H9 (cell line): ENCODE data around the gene SLC12A4. TPM values are rescaled to one million over a fixed set of nuclear protein-coding genes. Genes with fewer than 3 reads are reported as not detected.

ENCODE experiments used
- DNase-seq: peaks from one replicate; pipeline ENCODE4 v3.0.0-alpha.2; 2017
- H2AFZ ChIP-seq: one replicate; pipeline ENCODE4 v1.6.1; 2013; ENCODE audit warnings: mild to moderate bottlenecking, low read length, control low read depth, moderate library complexity
- H2AK5ac ChIP-seq: 2 replicates; pipeline ENCODE4 v1.6.1; 2013; ENCODE audit warnings: low read length, control low read depth, mixed read lengths; ENCODE audit not compliant: insufficient read length
- H2BK120ac ChIP-seq: one replicate; pipeline ENCODE4 v1.6.1; 2013; ENCODE audit warnings: low read depth, mild to moderate bottlenecking, low read length, control low read depth, inconsistent platforms; ENCODE audit not compliant: poor library complexity, severe bottlenecking
- H2BK12ac ChIP-seq: 2 replicates; pipeline ENCODE4 v1.6.1; 2013; ENCODE audit warnings: low read length, control low read depth, mixed read lengths, low read depth; ENCODE audit not compliant: insufficient read length
- H2BK15ac ChIP-seq: 2 replicates; pipeline ENCODE4 v1.6.1; 2013; ENCODE audit warnings: low read depth, low read length, control low read depth
- H2BK20ac ChIP-seq: one replicate; pipeline ENCODE4 v1.6.1; 2013; ENCODE audit warnings: low read depth, mild to moderate bottlenecking, low read length, control low read depth, inconsistent platforms; ENCODE audit not compliant: poor library complexity, severe bottlenecking
- H2BK5ac ChIP-seq: 2 replicates; pipeline ENCODE4 v1.6.1; 2013; ENCODE audit warnings: low read length, control low read depth, mixed read lengths; ENCODE audit not compliant: insufficient read length
- H3K14ac ChIP-seq: 2 replicates; pipeline ENCODE4 v1.6.1; 2013; ENCODE audit warnings: low read length, control low read depth; ENCODE audit not compliant: insufficient read depth
- H3K18ac ChIP-seq: 2 replicates; pipeline ENCODE4 v1.6.1; 2013; ENCODE audit warnings: low read depth, mild to moderate bottlenecking, mixed read lengths, low read length, control low read depth; ENCODE audit not compliant: insufficient read length
- H3K23ac ChIP-seq: 2 replicates; pipeline ENCODE4 v1.6.1; 2013; ENCODE audit warnings: low read length, control low read depth, mixed read lengths, low read depth; ENCODE audit not compliant: insufficient read length
- H3K23me2 ChIP-seq: 2 replicates; pipeline ENCODE4 v1.6.1; 2013; ENCODE audit warnings: low read depth, mild to moderate bottlenecking, mixed read lengths, low read length, control low read depth; ENCODE audit not compliant: insufficient read length, poor library complexity, severe bottlenecking
- H3K27ac ChIP-seq: 2 replicates; pipeline ENCODE4 v1.5.1; 2013; ENCODE audit warnings: low read length, control low read depth, mixed read lengths, low read depth; ENCODE audit not compliant: insufficient read length
- H3K27me3 ChIP-seq: 2 replicates; pipeline ENCODE4 v1.6.1; 2013; ENCODE audit warnings: low read length, control low read depth, inconsistent platforms; ENCODE audit not compliant: insufficient read depth
- H3K4ac ChIP-seq: 2 replicates; pipeline ENCODE4 v1.6.1; 2013; ENCODE audit warnings: low read depth, mild to moderate bottlenecking, control low read depth, inconsistent platforms, low read length, moderate library complexity
- H3K4me1 ChIP-seq: 2 replicates; pipeline ENCODE4 v1.6.1; 2013; ENCODE audit warnings: low read length, control low read depth, inconsistent platforms; ENCODE audit not compliant: insufficient read depth
- H3K4me2 ChIP-seq: 2 replicates; pipeline ENCODE4 v1.6.1; 2013; ENCODE audit warnings: low read length, control low read depth, mixed read lengths; ENCODE audit not compliant: insufficient read length, insufficient read depth
- H3K56ac ChIP-seq: 2 replicates; pipeline ENCODE4 v1.6.1; 2013; ENCODE audit warnings: low read depth, mild to moderate bottlenecking, mixed read lengths, low read length, control low read depth; ENCODE audit not compliant: insufficient read length
- H3K79me1 ChIP-seq: 2 replicates; pipeline ENCODE4 v1.6.1; 2013; ENCODE audit warnings: low read depth, mild to moderate bottlenecking, moderate library complexity, low read length, control low read depth, inconsistent platforms; ENCODE audit not compliant: insufficient read depth, poor library complexity, severe bottlenecking
- H3K79me2 ChIP-seq: 2 replicates; pipeline ENCODE4 v1.6.1; 2013; ENCODE audit warnings: low read length, control low read depth, inconsistent platforms; ENCODE audit not compliant: insufficient read depth
- H3K9ac ChIP-seq: 2 replicates; pipeline ENCODE4 v1.6.1; 2013; ENCODE audit warnings: low read length, control low read depth, mixed read lengths; ENCODE audit not compliant: insufficient read length; ENCODE audit errors: extremely low read depth
- H3K9me3 ChIP-seq: one replicate; pipeline ENCODE4 v1.6.1; 2013; ENCODE audit warnings: low read depth, low read length, inconsistent platforms; ENCODE audit not compliant: control insufficient read depth
- H3T11ph ChIP-seq: one replicate; pipeline ENCODE4 v1.6.1; 2013; ENCODE audit warnings: mild to moderate bottlenecking, low read length, control low read depth, inconsistent platforms
- H4K20me1 ChIP-seq: one replicate; pipeline ENCODE4 v1.6.1; 2013; ENCODE audit not compliant: control insufficient read depth, insufficient read length, insufficient read depth
- H4K5ac ChIP-seq: 2 replicates; pipeline ENCODE4 v1.6.1; 2013; ENCODE audit warnings: low read depth, mild to moderate bottlenecking, mixed read lengths, low read length, control low read depth; ENCODE audit not compliant: insufficient read length
- H4K8ac ChIP-seq: replicated peaks from 2 replicates; pipeline ENCODE4 v1.6.1; 2013; ENCODE audit warnings: low read length, control low read depth, mixed read lengths, low read depth; ENCODE audit not compliant: insufficient read length
- H4K91ac ChIP-seq: 2 replicates; pipeline ENCODE4 v1.6.1; 2013; ENCODE audit warnings: low read depth, mild to moderate bottlenecking, moderate library complexity, mixed read lengths, low read length, control low read depth; ENCODE audit not compliant: insufficient read length
- H3K27ac Mint-ChIP-seq, 3 experiments: 2 replicates in 2 of 3; 3 replicates in 1 of 3; pipeline ENCODE4 v1.8.0; 2020 to 2021; ENCODE audit warnings: mixed read lengths in 3 of 3, mild to moderate bottlenecking in 1 of 3, moderate library complexity in 1 of 3
- H3K27me3 Mint-ChIP-seq: 2 replicates; pipeline ENCODE4 v1.8.0; 2021; ENCODE audit warnings: low read depth, mild to moderate bottlenecking, moderate library complexity, mixed read lengths
- H3K36me3 Mint-ChIP-seq, 3 experiments: 2 replicates in 2 of 3; 3 replicates in 1 of 3; pipeline ENCODE4 v1.8.0; 2020 to 2021; ENCODE audit warnings: low read depth in 3 of 3, mixed read lengths in 3 of 3; ENCODE audit not compliant: insufficient read depth in 1 of 3
- H3K4me1 Mint-ChIP-seq, 2 experiments: 2 replicates each; pipeline ENCODE4 v1.8.0; 2020; ENCODE audit warnings: mixed read lengths in 2 of 2
- H3K4me3 Mint-ChIP-seq, 2 experiments: 2 replicates in 1 of 2; 3 replicates in 1 of 2; pipeline ENCODE4 v1.8.0; 2020 to 2021; ENCODE audit warnings: mild to moderate bottlenecking in 2 of 2, mixed read lengths in 2 of 2, moderate library complexity in 1 of 2
- H3K9me3 Mint-ChIP-seq, 2 experiments: 2 replicates in 1 of 2; 3 replicates in 1 of 2; pipeline ENCODE4 v1.8.0; 2020; ENCODE audit warnings: mild to moderate bottlenecking in 2 of 2, mixed read lengths in 2 of 2, moderate library complexity in 1 of 2
- CTCF ChIP-seq: fragments of 200-600 bp; sonication (generic); conservative IDR thresholded peaks from 3 replicates; pipeline ENCODE4 v1.8.0; 2021; ENCODE audit warnings: antibody characterized with exemption, mild to moderate bottlenecking
- WGBS: extraction: QIAGEN DNeasy Blood & Tissue Kit; methylation state at CpG from one replicate; pipeline ENCODE4 v1.1.7; 2013; ENCODE audit warnings: missing lambda C conversion rate, low lambda C conversion rate, mixed read lengths; ENCODE audit not compliant: insufficient read length; ENCODE audit errors: extremely low coverage; 5-methylcytosine and 5-hydroxymethylcytosine counted together
- total RNA-seq: library from RNA; stranded (reverse); gene quantifications from 2 replicates; pipeline ENCODE4 v1.2.1, GENCODE V29; 2021

The SLC12A4 gene
- total RNA-seq, 1 experiment from 2014 or later, result 46.7 TPM

- H3K79me2 ChIP-seq, result no peaks in the 10 kb centered on the region
- H4K91ac ChIP-seq, result no peak overlapping the region
- no peak overlapping the region for H3K9ac ChIP-seq
- no peaks in the 10 kb centered on the region for H4K20me1 ChIP-seq
- Mint-ChIP-seq H3K4me3 (no peak overlapping the region), H3K27me3 (peaks cover 10% of the 10 kb centered on the region), H3K27ac (peak overlapping the region in 1 of 3 experiments; percentile 52; a peak in 1 of 7 replicates), H3K36me3 (no peaks in the 10 kb centered on the region), H3K9me3 (no peaks in the 10 kb centered on the region), H3K4me1 (peaks cover 6 to 8% of the 10 kb centered on the region in 2 experiments)
- no CpG with 5 or more reads among the region's 49 CpGs for WGBS
- H3K23ac ChIP-seq, result no peak overlapping the region
- no peak overlapping the region for H3K18ac ChIP-seq
- H3K4ac ChIP-seq, result no peak overlapping the region
- H3K4me2 ChIP-seq, result no peak overlapping the region
- H2BK12ac ChIP-seq, result no peak overlapping the region
- DNase-seq, result no peak
- no peak overlapping the region for H3K56ac ChIP-seq
- no peaks in the 10 kb centered on the region for H3K23me2 ChIP-seq
- no peak overlapping the region for H3T11ph ChIP-seq
- H2BK15ac ChIP-seq, result no peak overlapping the region
- no peak overlapping the region for H2AK5ac ChIP-seq
- H3K27me3 ChIP-seq, result no peaks in the 10 kb centered on the region; the same call in 1 of the 2 replicates
- H3K27ac ChIP-seq, result no peak overlapping the region
- no peak overlapping the region for H2BK5ac ChIP-seq
- H2BK20ac ChIP-seq, result no peak overlapping the region
- no peak overlapping the region for H2AFZ ChIP-seq
- H4K5ac ChIP-seq, result no peak overlapping the region
- H2BK120ac ChIP-seq, result no peak overlapping the region
- H3K9me3 ChIP-seq, result no peaks in the 10 kb centered on the region
- H3K4me1 ChIP-seq, result peaks cover 2% of the 10 kb centered on the region; the same call in 1 of the 2 replicates
- no peak overlapping the region for H4K8ac ChIP-seq
- H3K14ac ChIP-seq, result no peak overlapping the region
- no peak for TF ChIP-seq CTCF
- no peaks in the 10 kb centered on the region for H3K79me1 ChIP-seq
These were observed 13.7 kb upstream of the SLC12A4 start for GRCh38 chr16:67982011-67982696.
